GM19395 (cell line): ENCODE results near the gene MRPL53.
"Not testable (repeated sequence)": the region's sequence is repeated elsewhere in the genome, so short reads cannot be mapped to it uniquely, and the experiment has no call there.

Experiments used
- ATAC-seq: cut with Tn5 transposase; IDR thresholded peaks from one replicate; pipeline ENCODE4 v1.9.1; 2021; ENCODE audit warnings: mild to moderate bottlenecking, moderate library complexity; ENCODE audit not compliant: unreplicated experiment

MRPL53 gene

DNA sequence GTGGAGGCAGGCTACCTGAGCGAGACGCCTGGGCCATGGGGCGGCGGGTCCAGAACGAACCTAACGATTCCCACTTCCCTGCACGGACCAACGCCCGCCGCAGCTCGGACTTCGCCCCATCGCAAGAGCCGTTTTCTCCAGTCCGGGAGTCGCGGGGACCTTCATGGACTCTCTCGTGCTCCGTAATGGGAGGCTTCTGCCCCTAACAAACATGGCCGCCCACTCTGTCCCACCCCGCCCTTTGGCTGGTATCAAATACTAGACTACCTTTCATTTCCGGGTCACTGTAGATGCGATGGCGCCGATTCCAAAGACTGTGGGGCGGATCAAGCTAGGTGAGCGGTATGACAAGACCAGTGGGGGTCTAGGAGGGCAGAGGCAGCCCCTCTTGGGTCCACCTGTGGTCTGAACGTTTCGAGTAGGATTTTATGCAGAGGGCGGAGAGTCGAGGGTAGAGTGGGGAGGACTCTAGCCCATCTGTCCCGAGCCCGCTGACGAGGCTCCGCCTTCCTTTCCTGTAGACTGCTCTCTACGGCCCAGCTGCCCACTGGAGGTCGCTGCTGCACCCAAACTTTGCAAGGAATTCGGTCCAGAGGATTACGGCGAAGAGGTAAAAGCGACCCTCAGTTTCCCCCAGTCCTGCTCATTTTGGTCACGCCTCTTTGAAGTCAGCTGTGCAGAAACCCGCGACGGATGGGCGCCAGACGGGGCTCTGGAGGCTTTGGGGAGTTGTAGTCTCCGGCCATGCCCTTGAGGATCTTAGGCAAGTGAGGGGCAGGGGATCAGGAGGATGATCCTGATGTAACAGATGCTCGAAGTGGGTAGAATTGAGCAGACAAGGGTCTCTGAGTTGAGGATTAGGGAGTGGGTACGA lies 10.6 kb upstream of the MRPL53 start, which contains the start of the genes CCDC142 and TTC31:
Gene CCDC142 (minus strand): TSS at position 198 of the 874 bp plus-strand sequence. CDS start 161 bp downstream, at position 37.
Gene TTC31 (plus strand): TSS at position 281 of the 874 bp plus-strand sequence. CDS start 15 bp downstream, at position 296.
- ATAC-seq = peak; percentile 94

DNA sequence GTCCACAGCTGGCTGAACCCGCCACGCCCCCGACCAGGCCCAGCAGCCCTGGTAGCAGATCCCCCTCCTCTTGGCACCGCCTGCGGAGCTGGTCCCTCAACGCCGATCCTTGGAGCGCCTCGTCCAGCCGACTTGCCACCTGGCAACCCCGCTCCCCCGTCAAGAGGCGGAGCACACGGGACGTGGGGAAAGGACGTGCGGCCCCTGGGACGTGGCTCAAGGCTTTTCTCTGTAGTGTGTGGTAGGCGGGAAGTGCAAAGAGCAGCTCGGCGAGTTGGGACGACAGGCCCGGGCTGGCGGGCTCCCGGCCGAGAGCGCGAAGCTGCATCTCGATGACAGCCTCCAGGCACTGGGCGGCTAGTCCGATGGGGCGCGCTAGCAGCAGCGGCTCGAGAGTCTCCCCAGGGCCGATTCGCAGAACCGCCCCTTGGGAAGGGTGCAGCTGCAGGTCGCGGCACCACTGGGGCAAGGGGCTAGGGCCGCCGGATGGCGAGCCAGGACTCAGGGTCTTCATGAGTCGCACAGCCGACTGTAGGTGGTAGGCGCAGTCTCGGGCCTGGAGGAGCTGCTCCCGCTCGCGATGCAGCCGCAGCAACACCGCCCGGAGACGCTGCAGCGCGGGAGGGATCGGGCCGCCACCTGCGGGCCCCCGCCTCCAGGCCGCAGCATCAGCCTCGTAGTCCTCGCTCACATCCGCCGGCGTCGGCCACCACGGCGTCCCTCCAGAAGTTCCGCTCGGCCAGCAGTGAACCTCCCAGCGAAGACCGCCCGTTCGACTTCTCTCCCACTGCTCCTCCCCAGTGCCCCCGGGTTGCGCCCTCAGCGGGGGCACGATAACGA lies 9.7 kb upstream of the MRPL53 start:
- peak; percentile 46 for ATAC-seq

DNA sequence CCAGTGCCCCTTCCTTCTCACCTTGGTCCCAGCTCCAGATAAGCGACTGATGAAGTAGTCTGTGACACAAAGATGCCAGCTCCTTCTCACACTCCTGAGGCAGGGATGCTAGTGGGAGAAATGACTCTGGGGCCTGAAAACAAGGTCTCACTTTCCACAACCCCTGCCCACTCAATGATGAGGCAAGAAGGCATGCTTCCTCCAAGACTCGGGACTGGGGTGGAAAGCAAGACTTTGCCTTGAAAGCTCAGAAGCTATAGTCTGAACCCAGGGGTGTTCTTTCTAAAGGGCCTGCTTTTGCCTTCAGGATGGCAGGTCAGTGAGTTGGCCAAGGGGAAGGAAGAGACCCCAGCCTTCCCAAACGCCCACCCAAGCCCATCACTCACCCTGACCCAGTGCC lies 9.0 kb upstream of the MRPL53 start:
- no peak for ATAC-seq

DNA sequence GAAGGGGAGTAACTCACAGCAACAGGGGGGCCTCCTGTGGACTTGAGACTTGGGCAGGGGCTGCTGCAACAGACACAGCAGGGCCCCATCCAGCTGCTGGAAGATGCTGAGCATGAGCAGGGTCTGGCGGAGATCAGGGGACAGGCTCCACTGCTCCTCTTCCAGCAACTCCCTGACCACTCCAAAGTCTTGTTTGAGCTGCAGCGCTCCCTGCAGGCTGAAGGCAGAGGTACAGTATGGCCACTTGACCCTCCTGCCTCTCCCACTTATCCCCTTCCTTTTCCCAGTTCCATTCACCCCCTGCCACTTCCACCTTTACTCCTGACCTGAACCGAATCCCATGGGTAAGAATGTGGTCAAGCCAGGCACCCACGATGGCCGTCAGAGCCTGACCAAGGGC lies 2.4 kb upstream of the MRPL53 start:
- no peak for ATAC-seq

DNA sequence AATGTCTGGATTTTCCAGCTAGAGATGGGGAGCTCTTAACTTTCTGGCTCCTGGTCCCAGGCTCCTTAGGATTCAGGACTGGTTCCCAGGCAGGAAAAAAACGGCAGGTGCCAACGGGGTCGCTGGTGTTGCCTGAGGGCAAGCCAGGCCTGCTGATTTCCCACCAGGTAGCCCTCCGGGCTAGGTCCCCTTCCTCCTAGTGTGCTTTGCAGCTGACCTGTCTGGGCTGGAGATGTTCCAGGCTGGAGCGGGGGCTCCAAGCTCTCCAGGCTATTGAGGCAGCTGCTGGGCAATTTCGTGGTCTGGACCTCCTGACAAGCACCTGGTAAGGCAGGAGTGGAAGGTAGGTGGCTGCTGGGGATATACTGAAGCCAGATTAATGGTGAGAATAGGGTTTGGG lies 2.0 kb upstream of the MRPL53 start:
- ATAC-seq = no peak

DNA sequence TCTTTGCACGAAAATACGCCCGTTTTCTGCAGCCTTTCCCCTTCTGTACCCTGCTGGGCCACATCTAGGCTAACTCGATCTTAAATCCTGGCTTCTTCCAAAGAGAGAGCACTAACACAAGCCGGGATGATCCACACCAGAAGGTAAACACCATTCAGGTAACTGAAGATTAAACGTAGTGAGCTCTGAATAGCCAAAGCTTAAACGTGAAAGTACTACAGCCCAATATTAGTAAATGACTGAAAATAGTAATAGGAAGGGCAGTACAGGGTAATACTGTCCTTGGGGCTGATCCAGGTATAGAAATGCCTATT lies 422 bp upstream of the MRPL53 start:
- ATAC-seq = no peak

DNA sequence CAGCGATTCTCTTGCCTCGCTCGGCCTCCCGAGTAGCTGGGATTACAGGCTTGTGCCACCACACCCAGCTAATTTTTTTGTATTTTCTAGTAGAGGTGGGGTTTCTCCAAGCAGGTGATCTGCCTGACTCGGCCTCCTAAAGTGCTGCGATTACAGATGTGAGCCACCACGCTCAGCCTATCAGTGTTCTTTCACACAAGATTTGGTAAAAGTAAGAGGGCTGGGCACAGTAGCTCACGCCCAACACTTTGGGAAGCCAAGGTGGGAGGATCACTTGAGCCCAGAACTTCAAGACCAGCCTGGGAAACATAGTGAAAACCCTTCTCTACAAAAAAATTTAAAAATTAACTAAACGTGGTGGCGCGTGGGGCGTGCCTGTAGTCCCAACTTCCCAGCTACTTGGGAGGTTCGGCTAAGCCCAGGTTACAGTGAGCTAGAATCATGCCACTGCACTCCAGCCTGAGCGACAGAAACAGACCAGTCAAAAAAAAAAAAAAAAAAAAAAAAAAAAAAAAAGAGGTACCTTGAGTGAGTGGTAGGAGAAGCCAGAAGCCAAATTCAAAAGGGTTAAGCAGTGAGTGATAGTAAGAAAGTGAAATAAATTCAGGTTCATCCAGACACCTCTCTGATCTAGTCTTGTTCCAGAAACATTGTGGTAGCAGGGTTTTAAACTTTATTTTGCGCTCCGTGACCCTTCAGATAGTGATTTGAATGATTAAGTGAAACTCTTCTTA lies 981 bp downstream of the MRPL53 start:
- ATAC-seq = no peak

DNA sequence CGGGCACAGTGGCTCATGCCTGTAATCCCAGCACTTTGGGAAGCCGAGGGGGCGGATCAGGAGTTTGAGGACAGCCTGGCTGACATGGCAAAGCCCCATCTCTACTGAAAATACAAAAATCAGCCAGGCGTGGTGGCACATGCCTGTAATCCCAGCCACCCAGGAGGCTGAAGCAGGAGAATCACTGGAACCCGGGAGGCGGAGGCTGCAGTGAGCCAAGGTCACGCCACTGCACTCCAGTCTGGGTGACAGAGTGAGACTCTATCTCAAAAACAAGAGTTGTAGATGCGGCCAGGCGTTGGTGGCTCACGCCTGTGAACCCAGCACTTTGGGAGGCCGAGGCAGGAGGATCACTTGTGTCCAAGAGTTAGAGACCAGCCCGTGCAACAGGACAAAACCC lies 1.7 kb downstream of the MRPL53 start:
- not testable (repeated sequence) for ATAC-seq

DNA sequence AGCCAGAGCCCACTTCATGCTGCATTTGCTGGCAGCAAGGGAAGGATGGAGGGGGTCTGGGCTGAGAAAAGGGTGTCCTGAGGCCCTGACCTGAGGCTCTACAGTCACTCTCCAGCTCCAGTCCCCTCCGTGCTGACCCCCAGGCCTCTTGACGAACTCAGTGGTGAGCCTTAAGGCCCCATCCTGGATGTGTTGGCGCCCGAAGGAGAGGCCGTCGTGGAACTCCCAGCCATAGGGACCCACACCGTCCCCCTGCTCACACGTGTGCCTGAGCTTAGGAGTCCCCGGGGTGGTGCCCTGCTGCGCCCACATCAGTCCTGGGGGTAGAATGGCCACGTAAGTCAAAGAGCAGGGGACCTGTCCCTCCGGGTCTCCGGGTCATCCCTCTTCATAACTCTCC lies 8.1 kb downstream of the MRPL53 start:
- no peak for ATAC-seq

DNA sequence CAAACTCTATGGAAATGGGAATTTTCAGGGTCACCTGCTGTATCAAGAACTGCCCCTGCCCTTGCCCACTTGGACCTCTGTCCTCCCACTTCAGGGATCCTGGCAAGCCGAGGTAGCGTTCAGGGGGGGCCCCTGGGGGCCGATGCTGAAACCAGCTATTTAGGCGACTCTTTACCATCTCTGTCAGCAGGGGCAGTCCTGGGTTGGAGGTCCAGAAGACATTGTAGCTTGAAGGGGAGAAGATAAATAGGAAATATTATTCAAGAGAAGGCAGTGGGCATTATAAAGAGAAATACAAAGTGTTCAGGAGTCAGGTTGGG lies 9.7 kb downstream of the MRPL53 start:
- ATAC-seq = no peak

DNA sequence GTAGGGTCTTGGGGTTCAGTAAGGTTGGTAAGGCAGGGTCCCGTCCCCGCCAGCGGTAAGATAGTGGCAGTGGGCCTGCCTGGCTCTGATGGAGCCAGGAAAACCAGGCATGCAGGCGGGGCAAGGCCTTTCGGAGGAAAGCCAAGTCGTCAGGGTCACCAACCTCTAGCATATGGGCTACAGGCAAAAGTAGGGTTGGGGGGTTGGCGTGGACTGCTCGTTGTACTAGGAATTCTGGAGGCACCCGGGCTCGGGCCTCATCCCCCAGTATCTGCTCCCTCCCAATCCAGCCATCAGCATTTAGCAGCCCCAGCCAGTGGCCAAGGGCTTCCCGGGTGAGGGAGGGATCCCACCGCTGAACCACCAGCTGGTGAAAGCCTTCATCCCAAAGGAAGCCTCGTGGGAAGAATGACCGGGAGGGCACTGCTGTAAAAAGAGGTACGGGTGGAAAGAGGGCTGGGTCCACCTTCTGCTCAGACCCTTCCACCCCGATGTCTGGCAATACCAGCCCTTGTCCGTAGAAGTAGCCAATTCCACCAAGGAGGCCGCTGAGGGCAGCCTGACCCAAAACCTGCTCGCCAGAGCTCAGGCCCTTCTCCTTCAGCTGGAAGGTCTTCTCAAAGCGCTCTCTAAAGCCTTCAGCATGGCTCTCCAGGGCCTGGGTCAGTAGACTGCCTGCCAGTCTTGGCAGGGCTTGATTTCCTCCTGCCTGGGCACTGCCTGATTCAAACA lies 10.3 kb downstream of the MRPL53 start:
- no peak for ATAC-seq

DNA sequence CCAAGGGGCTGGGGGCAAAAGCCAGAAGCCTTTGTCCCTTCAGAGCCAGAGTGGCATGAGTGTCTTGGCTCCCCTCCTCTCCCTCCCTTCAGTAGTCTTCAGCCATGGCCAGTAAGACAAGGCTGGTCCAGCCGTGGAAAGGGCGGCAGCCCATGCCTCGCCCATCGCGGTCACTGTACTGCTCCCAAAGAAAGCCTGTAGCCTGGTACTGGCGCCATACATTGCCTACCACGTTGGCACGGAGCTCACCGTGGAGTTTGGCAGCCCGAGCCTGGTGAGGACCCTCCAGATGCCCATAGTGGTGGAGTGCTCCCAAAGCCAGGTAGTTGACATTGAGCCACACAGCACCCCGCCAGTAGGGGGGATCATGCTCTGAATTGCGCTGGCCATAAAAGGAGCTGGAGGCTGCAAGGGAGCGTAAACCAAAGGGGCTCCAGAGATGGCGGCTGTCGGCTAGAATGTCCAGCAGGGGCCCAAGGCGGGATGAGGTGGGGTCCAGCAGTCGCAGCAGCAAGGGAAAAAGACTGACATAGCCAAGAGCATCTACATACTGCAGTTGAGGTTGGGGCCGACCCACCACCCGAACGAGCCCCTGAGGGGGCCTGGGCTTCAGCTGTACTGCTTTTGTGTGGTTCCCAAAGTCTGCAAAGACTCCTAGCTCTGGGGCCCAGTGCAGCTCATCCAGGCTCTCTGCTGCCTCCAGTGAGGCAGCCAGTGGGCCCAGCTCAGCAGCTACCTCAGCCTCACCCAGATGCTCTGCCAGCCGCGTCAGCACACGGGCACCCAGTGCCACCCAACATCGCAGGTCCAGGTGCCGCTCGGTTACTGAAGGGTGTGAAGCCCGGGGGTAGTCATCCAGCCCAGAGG lies 11.1 kb downstream of the MRPL53 start:
- ATAC-seq = no peak

DNA sequence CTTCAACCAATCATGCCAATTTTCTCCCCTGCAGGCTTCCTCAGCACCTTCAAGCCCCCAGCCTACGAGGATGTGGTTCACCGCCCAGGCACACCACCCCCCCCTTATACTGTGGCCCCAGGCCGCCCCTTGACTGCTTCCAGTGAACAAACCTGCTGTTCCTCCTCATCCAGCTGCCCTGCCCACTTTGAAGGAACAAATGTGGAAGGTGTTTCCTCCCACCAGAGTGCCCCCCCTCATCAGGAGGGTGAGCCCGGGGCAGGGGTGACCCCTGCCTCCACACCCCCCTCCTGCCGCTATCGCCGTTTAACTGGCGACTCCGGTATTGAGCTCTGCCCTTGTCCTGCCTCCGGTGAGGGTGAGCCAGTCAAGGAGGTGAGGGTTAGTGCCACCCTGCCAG lies 12.3 kb downstream of the MRPL53 start:
- ATAC-seq = not testable (repeated sequence)

DNA sequence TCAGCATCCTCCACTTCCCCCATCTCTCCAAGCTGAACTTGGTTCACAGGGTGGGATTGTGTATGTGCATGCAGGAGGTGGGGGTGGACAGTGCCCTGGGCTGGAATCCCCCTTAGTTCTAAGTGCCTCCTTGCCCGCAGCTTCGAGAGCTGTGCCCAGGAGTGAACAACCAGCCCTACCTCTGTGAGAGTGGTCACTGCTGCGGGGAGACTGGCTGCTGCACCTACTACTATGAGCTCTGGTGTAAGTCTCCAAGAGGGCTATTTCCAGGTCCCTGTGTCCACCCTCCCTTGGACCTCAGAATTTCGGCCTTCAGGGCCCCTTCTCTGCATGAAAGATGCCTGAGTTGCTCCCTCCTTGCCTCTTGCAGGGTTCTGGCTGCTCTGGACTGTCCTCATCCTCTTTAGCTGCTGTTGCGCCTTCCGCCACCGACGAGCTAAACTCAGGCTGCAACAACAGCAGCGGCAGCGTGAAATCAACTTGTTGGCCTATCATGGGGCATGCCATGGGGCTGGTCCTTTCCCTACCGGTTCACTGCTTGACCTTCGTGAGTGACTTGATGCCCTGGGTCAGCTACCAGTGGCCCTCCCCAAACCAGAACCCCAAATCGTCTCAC lies 12.9 kb downstream of the MRPL53 start:
- ATAC-seq = not testable (repeated sequence)

DNA sequence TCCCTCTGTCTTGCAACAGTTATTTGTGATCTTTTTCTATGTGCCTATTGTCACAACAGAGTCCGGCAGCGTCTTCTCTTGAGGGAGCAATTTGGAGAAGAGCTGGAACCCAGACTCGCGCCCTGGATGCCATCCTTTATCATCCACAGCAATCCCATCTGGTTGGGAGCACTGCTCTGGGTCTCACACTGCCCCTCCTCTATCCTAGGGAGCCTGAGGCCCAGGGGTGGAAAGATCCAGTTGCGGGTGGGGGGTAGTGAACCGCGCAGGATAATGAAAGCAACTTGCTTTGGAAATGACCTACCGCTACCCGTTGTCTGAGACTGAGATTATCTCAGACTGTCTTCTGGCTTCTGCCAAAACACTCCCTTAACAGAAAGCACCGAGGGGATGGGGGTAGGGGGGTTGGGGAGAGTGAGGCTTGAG lies 13.5 kb downstream of the MRPL53 start:
- ATAC-seq = no peak

DNA sequence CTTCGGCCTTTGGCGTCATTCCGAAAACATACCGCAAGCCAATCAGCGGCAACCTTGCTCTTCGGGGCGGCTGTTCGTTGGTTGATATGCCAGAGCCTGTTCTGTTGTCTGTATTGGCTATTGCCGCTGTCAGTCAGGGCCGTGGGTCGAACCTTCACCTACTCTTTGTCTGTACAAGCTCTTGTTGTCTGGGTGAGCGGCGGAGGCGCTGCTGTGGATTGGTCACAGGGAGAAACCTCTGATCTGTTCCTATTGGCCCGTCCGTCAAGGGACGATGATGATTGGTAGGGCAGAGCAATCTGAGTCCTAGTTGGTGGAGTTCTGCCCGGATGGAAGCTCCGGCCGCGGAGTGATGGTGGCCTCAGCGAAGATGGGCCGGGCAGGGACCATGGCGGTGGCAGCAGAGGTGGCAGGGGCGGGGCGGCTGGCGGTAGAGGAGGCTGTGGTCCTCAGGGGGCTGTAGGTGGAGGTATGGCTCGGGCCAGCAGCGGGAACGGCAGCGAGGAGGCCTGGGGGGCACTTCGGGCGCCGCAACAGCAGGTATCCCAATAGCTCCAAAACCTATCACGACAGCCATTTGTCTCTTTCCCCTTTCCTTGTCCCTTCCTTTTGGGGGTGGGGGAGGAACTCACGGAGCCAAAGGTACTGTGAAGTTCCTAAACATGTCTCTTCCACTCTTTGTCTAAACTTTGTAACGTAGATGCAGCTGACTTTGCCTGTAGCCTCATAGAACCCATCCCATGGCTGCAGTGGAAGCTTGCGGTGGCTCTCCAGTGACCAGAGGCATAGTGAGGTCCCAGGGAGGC lies 14.1 kb downstream of the MRPL53 start, which contains the start of gene WBP1:
Gene WBP1 (plus strand): TSS at position 307 of the 806 bp plus-strand sequence. CDS start 165 bp downstream, at position 472.
- peak; percentile 84 for ATAC-seq

DNA sequence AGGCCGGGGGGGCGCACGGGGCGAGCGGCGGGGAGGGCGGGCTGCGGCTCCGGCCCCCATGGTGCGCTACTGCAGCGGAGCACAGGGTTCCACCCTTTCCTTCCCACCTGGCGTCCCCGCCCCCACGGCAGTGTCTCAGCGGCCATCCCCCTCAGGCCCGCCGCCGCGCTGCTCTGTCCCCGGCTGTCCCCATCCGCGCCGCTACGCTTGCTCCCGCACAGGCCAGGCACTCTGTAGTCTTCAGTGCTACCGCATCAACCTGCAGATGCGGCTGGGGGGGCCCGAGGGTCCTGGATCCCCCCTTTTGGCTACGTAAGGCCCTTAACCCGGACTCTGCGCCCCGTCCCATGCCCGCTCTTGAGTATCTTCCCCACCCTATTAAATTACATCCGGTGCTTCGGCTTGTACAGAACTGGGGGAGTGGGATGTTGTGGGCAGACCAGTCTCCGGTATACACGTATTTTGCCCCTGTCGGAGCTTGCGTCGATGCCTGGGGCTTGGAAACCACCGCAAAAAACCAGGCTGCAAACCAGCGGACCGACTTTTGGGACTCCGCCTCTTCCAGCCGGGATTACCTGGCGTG lies 14.8 kb downstream of the MRPL53 start:
- ATAC-seq = peak; percentile 42

DNA sequence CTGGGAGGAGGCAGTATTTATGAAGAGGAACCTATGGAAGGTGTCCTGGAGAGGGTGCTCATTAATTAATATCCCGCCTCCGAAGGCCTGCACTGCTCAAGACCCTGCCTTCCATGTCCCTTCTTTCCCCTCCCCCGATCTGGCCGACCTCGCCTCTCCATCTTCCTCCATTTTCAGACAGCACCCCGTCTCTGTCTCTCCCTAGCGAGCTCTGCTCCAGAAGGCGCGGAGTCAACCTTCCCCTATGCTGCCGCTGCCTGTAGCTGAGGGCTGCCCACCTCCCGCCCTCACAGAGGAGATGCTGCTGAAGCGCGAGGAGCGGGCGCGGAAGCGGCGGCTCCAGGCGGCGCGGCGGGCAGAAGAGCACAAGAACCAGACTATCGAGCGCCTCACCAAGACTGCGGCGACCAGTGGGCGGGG lies 15.3 kb downstream of the MRPL53 start:
- no peak for ATAC-seq
